Measurements from ENCODE around the gene SPRY1.

DNA sequence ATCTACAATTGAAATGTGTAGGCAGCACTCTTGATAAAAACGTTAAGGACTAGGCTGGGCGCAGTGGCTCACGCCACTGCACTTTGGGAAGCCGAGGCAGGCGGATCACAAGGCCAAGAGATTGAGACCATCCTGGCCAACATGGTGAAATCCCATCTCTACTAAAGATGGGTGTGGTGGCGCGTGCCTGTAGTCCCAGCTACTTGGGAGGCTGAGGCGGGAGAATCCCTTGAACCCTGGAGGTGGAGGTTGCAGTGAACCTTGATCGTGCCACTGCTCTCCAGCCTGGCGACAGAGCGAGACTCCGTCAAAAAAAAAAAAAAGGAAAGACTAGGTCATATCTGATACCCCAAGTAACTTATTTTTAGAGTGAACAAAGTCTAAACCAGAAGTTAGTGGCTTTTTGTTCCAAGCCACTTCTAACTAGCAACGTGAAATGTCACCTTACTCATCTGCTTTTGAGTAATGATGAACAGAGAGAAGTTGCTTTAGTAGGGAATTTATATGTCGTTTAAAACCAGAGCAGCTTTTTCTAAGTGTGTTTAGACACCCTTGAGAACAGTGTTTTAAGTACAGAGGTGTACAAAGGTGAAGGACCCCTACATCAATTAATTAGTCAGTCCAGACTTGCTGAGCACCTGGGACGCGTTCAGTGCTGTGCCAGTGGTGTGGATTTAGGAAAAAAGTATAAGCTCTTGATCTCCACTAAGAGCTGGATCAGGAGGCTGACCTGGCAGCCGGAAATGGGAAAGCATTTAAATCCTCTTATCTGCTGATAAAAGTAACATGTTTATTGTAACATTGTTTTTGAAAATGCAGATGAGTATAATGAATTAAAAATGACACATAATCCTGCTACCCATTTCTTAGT lies 23.5 kb downstream of the SPRY1 start:
- TF ChIP-seq, protein P1, sequence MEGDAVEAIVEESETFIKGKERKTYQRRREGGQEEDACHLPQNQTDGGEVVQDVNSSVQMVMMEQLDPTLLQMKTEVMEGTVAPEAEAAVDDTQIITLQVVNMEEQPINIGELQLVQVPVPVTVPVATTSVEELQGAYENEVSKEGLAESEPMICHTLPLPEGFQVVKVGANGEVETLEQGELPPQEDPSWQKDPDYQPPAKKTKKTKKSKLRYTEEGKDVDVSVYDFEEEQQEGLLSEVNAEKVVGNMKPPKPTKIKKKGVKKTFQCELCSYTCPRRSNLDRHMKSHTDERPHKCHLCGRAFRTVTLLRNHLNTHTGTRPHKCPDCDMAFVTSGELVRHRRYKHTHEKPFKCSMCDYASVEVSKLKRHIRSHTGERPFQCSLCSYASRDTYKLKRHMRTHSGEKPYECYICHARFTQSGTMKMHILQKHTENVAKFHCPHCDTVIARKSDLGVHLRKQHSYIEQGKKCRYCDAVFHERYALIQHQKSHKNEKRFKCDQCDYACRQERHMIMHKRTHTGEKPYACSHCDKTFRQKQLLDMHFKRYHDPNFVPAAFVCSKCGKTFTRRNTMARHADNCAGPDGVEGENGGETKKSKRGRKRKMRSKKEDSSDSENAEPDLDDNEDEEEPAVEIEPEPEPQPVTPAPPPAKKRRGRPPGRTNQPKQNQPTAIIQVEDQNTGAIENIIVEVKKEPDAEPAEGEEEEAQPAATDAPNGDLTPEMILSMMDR (IDR thresholded peaks at IDR 0.05), result no peak
- no peak for TF ChIP-seq POLR2AphosphoS5 (IDR thresholded peaks at IDR 0.05)
